HG03175 (cell line): ENCODE data around the gene ATP2A2.
"Not testable (repeated sequence)": the region's sequence is repeated elsewhere in the genome, so short reads cannot be mapped to it uniquely, and the experiment has no call there.

Source experiments
- ATAC-seq: cut with Tn5 transposase; IDR thresholded peaks from one replicate; pipeline ENCODE4 v1.9.1; 2021; ENCODE audit warnings: mild to moderate bottlenecking, moderate library complexity; ENCODE audit not compliant: unreplicated experiment

Gene ATP2A2

DNA sequence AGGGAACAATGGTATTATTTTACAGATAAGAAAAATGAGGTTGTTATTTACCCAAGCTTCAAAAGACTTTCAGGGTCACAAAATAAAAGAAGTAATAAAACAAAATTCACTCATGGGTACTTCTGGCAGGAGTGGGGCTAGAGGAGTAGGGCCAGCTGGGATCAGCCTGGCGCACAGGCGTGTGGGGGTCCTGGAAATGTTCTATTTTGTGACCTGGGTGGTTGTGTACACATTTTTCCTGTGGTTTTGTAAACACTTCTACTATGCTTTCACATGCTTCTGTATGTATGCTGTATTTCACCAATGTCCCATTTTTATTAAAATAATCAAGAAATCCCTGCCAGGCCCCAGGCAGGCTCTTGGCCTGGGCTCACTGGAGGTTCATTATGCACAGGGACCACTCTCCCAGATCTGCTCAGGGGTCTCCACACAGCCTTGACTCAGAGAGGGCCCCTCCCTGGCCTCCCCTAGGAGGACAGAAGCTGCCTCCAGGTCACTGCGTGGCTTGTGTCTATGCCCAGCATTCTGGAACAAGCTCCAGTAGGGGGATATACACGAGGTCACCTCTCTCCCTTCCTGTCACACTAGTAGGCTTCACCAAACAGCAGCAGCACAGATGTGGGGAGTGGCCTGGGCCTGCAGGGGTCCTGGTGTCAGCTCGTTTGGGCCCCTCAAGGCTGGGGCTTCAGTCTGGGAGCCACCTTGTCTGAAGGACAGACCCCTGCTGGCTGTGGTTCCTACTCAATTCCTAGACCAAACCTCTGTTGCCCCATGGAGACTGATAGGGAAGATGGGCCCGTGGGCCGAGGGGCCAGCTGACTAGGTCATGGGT, 84.7 kb downstream of the ATP2A2 start:
- no peak for ATAC-seq

DNA sequence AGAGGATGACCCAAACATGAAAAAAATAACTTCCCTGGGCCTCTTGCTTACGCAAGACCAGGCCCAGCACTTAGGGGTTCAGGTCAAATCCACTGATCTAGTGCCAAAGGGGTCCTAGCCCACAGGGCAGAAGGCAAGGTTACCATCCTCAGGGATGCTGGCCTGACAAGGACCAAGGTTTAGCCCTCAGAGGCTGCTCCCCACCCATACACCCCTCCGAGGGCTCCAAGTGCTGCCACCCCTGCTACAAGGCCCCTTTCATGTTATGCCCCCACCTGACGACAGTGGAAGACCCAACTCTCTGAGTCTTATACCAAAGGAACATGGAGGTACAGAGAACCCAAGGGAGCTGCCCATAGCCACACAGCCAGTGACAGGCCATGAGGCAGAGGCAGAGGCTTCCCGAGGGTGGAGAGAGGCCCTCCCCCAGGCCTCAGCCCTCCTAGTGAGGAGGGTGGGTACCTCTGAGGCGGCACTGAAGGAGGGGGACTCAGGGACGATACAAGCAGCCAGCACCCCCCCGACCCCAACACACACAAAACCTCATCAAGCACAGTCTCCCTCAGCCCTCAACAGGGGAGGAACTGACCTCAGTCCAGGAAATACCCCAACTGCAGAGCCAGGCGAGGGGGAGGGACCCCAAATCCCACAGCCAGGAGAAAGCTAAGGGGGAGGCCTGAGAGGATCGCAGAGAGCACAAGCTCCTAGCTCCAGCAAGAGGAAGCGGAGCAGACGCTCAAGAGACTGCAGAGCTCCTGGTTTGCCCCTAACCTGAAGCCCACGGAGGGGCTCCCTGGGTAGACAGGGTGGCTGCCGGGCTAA, 85.5 kb downstream of the ATP2A2 start:
- ATAC-seq = no peak

DNA sequence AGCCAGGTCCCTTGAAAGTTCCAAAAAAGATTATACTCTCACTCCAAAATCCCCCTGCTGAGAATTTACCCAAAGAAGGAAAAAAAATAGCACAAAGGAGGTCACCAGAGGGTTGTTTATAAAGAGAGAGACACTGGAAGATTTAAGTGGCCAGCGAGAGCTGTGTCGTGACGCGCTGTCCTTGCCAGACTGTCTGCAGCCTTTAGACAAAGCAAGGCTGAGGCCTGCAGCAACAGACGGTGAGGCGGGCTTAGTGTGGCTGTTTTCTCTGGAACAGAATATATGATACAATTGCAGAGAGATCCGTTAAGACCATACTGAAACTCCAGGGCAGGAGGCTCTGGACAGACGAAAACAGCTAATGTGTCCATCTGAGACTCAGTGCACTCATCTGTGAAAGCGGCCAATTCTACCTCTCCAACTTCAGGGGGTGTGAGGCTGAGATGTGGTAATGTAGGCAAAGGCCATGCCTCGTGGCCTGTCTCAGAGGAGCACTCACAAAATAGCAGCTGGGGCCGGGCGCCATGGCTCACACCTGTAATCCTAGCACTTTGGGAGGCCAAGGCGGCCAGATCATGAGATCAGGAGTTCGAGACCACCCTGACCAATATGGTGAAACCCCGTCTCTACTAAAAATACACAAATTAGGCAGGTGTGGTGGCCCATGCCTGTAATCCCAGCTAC, 86.3 kb downstream of the ATP2A2 start:
- ATAC-seq = no peak

DNA sequence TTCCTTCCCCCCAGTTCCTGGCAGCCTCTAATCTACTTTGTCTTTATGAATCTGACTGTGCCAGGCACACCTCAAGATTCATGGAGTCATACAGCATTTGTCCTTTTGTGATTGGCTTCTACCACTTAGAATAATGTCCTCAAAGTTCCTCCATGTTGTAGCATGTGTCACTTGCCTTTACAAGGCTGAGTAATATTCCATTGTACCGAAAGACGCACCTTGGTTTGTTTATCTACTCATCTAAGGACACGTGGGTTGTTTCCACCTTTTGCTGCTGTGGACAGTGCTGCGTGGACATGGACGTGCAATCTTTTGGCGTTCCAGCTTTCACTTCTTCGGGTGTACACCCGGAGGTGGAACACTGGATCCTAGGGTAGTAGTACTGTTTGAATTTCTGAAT, 88.9 kb downstream of the ATP2A2 start:
- no peak for ATAC-seq

DNA sequence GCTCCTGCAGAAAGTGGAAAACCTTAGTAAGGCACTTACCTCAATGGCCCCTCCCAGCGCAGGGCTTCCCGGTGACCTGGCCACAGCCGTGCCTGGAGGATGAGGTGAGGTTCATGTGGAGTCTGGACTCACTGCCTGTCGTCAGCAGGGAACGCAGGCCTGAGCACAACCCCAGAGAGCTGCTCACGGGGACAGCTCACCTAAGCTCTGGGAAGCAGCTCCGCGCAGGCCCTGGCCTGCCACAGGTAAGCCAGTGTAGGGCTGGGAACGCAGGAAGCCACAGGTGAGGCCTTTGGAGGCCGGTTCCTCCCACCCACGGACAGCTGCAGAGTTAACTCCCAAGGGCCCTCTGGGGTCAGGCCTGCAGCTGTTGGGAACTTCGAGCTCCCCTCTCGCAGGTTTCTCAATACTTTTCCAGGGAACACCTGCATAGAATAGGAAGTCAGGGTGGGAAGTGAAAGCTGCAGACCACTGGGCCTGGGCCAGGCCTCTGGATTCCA, 89.7 kb downstream of the ATP2A2 start:
- ATAC-seq = no peak

DNA sequence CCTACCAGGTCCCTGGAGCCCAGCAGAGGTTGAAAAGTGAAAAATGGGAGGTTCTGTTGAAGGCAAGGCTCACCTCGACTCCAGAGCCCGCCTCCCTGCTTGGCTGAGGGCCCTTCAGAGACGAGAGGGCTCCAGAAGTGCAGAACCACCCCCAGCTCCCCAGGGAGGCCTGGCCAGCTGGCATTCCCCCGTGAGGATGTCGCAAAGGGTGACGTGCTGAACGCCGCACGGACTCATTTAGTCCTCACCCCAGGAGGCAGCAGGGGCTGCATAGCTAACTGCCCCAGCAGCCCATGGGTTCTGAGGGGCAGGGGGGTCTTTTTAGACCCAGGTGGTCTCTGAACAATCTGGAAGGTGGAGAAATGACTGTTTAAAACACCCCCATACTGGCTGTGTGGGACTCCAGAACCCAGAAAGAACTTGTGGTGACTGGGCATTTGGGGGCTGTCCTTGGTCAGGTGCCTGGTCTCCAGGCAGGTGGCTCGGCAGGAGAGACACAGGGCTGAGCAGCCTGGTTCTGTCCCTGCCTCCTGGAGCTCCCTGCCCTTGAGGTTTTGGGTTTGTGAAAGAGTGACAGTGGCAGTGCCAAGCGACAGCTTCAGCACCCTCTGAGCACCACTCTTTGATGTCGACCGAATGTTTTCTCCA, 90.5 kb downstream of the ATP2A2 start:
- ATAC-seq = peak; percentile 59

DNA sequence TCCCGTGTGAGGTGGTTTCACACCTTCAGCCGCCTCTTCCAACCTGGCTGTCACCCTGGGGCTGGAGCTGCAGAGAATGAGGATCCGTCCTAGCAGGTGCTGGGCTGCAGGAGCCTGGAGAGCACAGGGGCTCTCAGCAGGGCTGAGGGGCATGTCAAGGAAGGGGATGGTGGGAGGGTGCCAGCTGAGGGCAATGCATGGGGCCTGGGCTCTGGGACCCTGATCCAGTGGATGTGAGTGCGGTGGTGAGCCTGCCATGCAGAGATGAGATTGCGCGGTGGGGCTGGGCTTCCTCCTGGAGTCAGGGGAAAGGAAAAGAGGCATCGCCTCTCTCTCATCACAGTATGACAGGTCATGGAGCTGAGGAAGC, 91.0 kb downstream of the ATP2A2 start:
- no peak for ATAC-seq

DNA sequence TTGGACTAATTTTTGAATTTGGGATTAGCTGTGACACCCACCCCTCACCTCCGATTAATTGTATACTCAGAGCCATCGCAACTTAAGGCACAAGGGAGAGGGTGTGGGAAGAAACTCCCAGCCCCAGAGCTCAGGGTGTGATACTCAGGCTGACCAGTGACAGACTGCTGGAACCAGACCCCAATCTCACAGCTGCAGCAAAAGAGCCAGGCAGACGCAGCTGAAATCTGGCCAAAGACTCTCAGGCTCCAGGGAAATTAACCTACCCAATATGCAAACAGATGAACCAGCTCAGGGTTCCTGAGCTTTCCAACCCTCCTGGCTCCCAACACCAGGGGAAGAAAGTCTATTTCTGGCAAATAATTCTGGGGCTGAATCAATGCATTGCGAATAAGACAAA, 92.0 kb downstream of the ATP2A2 start:
- no peak for ATAC-seq

DNA sequence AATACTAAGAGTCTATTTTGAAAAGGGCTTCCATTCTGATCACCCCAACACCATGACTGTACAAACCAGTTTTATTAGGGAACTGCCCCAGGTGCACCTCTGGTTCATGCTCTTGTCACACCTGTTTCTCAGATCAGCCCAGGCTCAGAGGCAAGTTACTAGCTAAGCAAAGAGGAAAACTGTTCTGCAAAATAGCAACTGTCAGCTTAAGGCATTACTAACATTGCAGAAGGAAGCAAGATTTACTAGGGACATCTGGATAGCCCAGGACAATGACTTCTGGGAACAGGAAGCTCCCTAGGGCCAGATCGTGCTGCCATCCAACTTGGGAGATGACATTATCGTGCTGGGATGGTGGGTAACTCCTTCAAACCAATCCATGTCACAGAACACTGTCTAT, 92.4 kb downstream of the ATP2A2 start:
- ATAC-seq = no peak

DNA sequence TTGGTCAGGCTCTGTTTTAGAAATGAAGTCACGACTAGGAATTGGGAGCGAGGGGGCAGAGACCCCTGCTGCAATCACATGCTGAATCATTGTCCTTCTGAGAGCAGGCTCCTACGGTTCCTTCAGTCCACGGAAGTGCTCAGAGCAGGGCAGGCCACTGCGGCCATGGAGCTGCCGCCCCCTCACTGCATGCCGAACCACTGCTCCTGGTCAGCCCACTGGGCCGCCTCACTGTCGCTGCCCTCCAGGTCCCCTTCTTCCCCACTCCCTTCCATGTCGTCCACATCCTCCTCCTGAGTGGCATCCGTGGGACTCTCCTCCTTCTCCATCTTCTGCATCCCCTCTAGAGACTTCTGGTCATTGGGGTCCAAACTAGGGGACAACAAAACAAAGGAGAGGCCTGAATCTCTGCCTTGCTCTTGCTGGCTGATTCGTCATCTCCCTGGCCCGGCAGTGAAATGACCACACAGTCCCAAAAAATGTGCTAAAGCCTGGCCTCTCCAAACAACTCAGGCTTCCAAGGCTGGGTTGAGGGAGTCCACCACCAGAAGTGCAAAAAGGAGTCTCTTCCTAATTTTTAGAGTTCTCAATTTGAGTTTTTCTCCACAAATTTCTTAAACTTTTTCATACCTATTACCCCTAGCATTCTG, 93.0 kb downstream of the ATP2A2 start:
- ATAC-seq = no peak

DNA sequence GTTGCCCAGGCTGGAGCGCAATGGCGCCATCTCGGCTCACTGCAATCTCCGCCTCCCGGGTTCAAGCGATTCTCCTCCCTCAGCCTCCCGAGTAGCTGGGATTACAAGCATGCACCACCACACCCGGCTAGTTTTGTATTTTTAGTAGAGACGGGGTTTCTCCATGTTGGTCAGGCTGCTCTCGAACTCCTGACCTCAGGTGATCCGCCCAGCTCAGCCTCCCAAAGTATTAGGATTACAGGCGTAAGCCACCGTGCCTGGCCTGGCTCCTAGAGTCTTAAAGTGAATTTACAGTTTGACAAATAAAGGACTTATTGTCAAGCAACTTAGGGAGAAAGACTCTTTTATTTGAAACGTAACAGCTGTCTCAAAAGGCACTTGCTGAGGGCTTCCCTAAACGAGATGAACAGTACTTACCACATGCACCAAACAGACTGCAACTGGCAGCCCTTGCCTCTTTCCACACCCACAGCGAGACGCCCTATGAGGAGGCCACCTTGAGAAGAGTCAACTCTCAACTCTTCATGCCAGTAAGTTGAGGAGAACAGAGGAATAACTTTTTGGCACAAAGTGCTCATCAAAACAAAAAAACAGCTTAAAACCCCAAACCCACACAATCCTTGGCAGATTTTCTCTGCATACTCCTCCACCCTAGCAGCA, 97.2 kb downstream of the ATP2A2 start:
- ATAC-seq = not testable (repeated sequence)

DNA sequence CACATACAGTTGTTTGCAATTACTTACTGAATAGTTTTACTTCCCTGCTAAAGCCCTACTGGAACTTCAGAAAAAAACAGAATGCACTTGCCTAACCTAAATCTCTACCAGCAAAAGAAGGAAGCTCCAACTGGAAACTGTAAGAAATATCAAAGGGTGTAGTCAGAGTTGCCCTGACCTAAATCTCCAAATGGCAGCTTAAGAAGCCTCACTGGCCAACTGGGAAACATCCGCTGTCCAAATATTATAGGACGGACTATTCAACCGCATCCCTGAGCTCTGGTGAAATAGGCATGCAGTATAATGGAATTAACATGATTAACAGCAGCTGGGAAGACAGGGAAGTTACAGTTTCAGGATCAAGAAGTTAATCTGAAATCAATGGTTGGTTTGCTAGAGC, 98.2 kb downstream of the ATP2A2 start:
- ATAC-seq = no peak

DNA sequence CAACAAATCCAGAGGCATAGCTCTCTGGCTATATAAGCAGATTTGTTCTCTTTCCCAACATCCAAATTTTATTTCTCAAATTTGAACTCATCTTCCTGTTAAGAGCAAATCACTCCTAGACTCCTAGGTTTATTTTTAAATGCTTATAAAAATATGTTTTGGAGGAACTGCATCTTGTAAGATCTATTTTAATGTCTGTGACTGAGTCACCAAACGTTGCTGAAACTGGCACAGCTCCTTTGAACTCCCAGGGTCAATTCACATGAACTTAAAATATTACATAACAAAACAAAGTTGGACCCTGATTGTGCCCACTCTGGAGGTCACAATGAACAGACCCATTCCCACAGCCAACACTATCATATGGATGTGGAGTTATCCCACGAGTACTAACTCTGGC, 98.6 kb downstream of the ATP2A2 start:
- ATAC-seq = no peak

DNA sequence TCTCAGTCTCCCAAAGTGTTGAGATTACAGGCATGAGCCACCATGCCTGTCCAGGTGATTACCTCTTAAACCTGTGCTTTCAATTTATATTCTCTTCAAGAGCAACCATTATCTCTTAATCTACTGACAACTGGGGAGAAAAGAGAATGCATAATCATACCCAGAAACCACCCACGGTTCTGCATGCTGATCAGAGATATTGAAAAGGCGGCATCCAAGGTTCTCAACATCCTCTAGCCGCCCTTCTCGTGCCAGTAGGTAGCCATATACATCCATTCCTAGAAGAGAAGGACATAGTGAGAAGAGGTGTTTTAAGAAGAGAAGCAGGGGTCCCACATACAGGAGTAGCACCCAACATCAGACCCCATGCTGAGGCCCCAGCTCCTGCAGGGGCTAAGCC, 101.6 kb downstream of the ATP2A2 start:
- ATAC-seq = no peak
